GM12801 (cell line): ENCODE measurements around the gene SARDH.

Experiments
- TF ChIP-seq, protein P1 (sequence below): IDR thresholded peaks from one replicate; pipeline ENCODE4 v1.5.1; 2011; ENCODE audit warnings: control low read depth; ENCODE audit not compliant: insufficient read length; ENCODE audit errors: extremely low read depth

Gene SARDH

GRCh38 chr9:133632806-133633680 is 105.1 kb downstream of the SARDH start:
- TF ChIP-seq, protein P1, sequence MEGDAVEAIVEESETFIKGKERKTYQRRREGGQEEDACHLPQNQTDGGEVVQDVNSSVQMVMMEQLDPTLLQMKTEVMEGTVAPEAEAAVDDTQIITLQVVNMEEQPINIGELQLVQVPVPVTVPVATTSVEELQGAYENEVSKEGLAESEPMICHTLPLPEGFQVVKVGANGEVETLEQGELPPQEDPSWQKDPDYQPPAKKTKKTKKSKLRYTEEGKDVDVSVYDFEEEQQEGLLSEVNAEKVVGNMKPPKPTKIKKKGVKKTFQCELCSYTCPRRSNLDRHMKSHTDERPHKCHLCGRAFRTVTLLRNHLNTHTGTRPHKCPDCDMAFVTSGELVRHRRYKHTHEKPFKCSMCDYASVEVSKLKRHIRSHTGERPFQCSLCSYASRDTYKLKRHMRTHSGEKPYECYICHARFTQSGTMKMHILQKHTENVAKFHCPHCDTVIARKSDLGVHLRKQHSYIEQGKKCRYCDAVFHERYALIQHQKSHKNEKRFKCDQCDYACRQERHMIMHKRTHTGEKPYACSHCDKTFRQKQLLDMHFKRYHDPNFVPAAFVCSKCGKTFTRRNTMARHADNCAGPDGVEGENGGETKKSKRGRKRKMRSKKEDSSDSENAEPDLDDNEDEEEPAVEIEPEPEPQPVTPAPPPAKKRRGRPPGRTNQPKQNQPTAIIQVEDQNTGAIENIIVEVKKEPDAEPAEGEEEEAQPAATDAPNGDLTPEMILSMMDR: no peak

DNA sequence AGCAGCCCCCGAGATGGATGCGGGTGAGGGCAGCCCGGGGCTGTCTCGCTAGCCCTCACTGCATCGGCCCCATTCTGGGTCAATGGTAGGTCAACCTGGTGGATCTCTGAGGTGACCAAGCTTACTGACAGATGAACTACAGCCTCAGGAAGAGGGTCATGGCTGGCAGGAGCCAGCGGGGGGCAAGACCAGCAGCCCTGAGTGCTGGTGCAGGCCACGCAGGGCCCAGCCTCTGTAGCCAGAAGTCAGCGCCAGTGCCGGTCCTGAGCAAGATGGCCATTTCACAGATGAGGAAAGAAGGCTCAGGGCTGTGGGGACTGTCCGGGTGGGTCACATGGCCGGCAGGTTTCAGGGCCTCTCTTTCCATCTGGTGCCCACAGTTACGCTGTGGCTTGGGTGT is 107.0 kb downstream of the SARDH start:
- TF ChIP-seq, protein P1: no peak

DNA sequence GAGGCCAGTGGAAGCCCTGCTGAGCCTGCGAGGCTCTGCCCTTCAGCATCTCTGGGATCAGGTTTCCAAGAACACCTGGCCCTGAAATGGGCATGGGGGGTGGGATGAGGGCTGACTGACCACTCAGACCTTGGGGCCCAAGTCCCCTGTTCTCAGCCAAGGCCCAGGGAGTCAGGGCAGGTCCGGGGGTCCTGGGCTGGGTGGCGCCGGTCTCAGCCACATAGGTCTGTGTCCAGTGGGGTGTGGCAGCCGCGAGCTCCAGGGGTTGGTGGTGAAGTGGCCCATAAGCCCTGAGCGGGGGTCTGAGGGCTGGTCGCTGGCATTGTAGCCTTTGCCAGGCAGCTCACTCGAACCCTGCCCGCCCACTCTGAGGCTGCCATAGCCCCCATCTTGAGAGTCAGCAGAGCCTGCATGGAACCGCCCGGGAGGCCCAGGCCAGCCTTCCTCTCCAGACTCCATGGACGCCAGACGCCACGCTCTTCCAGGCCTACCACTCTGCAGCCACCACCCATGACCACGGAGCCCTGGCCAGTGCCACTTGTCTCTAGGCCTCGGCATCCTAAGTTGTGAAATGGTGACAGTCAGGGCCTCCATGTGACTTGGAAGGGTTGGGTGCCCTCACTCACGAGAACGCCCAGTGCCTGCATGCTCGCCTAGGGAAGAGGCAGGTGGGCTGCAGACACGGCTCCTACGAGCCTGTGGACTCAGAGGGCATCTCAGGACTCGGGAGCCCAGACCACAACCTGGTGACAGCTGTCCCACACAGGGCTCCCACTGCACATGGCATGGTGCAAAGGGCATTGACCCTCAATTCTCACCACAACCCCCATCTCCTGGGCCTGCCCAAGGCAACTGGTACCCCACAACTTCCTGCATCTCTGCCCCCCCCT is 108.7 kb downstream of the SARDH start:
- TF ChIP-seq, protein P1: no peak

DNA sequence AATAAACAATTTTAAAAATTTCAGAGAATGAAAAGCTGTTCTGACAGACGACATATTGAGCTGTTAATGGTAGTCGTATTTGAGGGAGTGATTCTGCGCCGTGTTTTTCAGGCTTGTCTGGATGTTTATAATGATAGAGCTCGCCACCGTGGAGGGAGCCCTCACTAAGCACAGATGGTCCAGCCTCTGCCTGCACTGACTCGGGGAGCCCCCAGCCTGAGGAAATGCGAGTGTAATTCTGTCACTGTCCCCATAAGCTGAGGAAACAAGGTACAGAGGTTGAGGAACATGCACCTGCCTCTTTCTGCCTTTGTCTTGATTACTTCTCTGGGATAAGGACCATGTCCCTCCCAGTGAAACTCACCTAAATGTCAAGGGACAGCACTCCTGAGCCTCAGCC is 109.4 kb downstream of the SARDH start:
- TF ChIP-seq, protein P1: no peak

GRCh38 chr9:133627341-133627740 is 110.8 kb downstream of the SARDH start:
- TF ChIP-seq, protein P1: no peak

- TF ChIP-seq, protein P1: no peak
Observed at GRCh38 chr9:133622555-133622954, 115.6 kb downstream of the SARDH start.

GRCh38 chr9:133621725-133622267 is 116.4 kb downstream of the SARDH start:
- TF ChIP-seq, protein P1: no peak
